Measurements from ENCODE around the gene NIPAL1. TPM values are rescaled to one million over a fixed set of nuclear protein-coding genes. Genes with fewer than 3 reads are reported as not detected.

Gene NIPAL1
- total RNA-seq, 1 donor from 2014 or later: 0.68 TPM

DNA sequence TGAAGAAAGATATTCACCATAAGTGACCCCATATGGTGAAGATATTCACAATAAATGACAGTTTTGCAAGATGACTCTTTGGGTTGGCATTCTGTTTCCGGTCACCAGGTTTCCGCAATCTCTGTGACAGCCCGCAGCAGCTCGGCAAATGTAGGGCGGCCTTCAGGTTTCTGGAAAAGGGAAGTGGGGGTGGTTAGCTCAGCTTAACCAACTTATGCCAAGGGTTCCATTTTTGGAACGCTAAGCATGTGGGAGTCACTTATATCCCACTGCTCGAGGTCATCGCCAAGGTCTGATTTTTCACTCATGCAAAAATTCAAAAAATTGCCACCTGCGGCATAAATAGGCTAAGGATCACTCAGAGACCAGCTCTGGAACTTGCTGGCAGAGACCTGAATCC lies 51.0 kb downstream of the NIPAL1 start:
- no peak for DNase-seq

DNA sequence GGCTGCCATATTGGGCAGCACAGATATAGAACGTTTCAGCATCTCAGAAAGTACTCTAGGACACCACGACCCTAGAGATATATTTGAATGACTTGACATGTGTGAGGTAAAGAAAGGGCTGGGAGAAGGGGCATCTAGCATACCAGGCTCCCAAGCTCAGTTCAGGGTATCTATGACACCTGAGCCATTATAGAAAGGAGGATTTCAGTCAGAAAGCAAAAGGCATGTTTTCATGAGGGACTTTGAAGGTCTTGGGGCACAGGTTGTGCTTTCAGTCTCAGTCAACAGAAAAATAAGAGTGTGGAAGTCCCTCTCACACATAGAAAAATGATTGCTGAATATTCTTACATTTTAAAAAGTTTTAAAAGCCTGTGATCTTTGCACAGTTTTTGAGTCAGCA lies 51.6 kb downstream of the NIPAL1 start:
- no peak for DNase-seq

DNA sequence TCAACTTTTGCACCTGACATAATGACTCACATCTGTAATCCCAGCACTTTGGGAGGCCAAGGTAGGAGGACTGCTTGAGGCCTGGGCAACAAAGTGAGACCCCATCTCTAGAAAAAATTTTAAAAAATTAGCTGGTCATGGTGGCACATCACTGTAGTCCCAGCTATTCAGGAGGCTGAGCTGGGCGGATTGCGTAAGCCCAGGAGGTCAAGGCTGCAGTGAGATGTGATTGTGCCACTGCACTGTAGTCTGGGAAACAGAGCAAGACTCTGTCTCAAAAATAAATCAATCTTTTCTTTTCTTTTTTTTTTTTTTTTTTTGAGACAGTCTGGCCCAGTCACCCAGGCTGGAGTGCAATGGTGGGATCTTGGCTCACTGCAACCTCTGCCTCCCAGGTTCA lies 52.5 kb downstream of the NIPAL1 start:
- DNase-seq: no peak

DNA sequence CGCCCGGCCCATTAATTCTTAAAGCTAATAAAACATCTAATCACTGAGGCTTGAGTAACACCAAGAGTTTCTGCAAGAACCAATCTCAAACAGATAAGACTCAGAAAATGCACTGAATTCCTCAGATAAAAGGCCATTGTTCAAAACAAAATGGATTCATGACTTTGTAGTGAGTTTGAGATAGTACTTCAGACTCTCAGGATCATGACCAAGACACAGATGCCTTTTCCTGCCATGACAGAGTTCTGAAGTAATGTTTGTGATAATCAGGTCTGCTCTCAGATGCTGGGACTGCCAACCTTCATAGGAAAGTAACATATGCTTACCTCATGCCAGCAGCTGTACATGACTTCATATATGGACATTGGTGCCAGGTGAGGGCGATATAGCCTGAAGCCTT lies 54.6 kb downstream of the NIPAL1 start:
- DNase-seq: no peak

DNA sequence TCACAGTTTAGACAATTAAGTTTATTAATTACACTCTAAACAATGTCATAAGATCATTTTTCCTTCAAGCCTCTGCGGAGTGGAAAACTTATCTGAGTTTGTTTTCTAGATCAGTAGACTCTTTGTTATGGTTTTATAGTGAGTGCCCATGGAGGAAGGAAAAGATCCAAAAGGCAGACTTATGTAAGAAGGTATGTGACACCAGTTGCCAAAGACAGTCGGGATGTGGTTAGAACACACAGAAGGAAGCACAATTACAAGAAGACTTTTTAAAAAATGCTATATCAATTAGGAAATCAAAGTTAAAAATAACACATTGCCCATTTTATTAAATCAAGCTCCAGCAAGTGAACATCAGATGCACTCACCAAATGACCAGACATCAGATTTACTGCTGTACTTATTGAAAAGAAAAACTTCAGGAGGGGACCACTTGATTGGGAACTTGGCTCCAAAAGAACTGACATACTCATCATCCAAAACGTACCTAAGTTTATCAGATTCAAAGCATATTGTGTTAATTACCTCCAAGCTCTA lies 57.1 kb downstream of the NIPAL1 start:
- DNase-seq: no peak

DNA sequence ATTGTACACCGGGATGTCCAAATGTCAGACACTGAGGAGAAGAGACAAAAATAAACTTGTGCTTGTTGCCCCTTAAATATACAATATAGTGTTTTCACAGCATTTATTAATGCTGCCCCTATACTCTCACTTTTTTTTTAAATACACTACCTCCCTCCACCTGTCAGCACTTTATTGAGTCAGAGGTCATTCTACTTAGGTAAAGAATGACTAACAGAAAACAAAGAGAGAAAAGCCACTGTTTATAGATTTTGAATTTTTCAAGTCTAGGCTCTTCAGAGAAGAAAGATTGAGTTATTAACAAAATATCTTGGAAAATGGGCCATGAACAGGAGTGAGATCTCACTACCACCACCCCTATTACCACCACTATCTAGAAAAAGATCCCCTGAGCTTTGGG lies 58.1 kb downstream of the NIPAL1 start:
- DNase-seq: no peak

GRCh38 chr4:48078425-48078824 lies 61.9 kb downstream of the NIPAL1 start:
- no peak for DNase-seq

DNA sequence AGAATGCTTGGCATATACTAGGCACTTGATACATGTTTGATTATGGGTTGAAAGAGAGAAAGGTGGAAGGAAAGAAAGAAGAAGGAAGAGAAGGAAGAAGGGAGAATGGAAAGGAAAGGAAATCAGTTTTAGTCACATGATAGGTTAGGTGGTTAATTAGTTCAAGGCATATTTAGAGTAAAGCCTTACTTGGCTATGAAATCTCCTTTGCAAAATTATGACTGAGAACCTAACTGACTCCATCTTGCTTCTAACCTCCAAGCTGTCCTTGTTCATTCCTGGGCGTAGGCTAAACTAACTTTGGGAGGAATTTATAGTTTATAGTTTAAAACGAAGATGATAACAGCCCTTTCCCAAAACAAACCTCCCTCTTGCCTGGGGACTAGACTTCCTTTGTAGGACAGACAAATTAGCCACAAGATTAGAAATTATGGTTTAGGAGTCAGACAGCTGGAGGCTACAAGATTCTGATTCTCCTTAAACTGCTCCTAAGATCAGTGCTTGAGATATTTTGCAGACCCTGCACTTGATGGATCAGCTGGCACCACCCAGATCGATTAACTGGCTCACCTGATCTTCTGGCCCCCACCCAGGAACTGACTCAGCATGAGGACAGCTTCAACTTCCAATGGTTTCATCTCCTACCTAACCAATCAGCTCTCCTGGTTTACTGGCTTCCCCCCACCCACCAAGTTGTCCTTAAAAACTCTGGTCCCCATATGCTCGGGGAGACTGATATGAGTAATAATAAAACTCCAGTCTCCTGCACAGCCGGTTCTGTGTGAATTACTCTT lies 62.5 kb downstream of the NIPAL1 start:
- no peak for DNase-seq

- peak; percentile 53 for DNase-seq
These were observed 63.4 kb downstream of the NIPAL1 start for GRCh38 chr4:48079972-48080391.

- no peak for DNase-seq
These were observed 64.6 kb downstream of the NIPAL1 start for GRCh38 chr4:48081196-48081595.

DNA sequence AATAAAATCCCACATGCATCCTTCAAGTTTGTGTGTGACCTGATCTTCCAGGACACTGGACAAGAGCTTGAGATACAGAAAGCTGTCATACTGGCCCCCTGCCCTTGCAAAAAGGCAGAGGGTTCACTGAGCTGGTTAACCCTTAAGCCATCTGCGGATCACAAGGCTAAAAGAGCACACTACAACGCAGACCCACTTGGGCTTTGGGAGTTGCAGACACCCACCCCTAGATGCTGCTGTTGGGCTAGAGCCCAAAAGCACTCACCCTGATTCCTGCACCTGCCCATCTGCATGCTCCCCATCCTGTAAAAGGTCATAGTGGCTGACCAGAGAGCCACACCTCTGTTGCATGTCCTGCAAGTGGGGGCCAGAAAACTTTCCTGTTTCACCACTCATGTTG lies 66.4 kb downstream of the NIPAL1 start:
- no peak for DNase-seq

GRCh38 chr4:48085821-48086589 lies 69.4 kb downstream of the NIPAL1 start:
- DNase-seq: no peak

Other genes starting within 250 kb of the NIPAL1 start
- gene CORIN, start 178.7 kb upstream of the NIPAL1 start, total RNA-seq: 0.28 and 0.51 TPM in 2 replicates
- 6.5 and 8.4 TPM in 2 replicates for gene NFXL1, start 102.2 kb upstream of the NIPAL1 start, total RNA-seq
- gene CNGA1, start 91 bp upstream of the NIPAL1 start, total RNA-seq: not detected in 2 replicates
- gene TXK, start 117.5 kb downstream of the NIPAL1 start, total RNA-seq: 0.17 and 0.23 TPM in 2 replicates

Data from dermis blood vessel endothelial cell (primary cell).